HG02981 (cell line): ENCODE results near the gene ADGRG1.
"Not testable (repeated sequence)": the region's sequence is repeated elsewhere in the genome, so short reads cannot be mapped to it uniquely, and the experiment has no call there.

ENCODE experiments used
- ATAC-seq: cut with Tn5 transposase; IDR thresholded peaks from one replicate; pipeline ENCODE4 v1.9.1; 2021; ENCODE audit warnings: mild to moderate bottlenecking, moderate library complexity; ENCODE audit not compliant: unreplicated experiment

Gene ADGRG1

GRCh38 chr16:57628008-57628781 lies at the start of gene ADGRG1:
Gene ADGRG1, plus strand, starts transcription at chr16:57628630. Its CDS starts 21,658 bp downstream, at chr16:57650288.
- no peak for ATAC-seq

DNA sequence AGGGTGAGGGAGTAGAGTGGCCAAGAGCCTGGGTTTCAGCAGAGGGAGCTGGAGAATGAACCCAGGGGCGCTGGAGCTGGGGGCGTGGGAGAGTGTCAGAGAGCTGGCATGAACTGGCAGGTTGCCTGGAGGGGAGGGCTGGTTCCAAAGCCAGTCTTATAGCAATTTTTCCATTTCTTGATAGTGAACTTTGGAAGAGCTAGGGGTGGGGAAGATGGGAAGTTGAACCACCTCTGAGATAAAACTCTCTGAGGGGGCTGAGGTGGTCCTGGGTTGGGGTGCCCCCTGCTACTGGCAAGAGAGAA lies 49.1 kb upstream of the ADGRG1 start:
- no peak for ATAC-seq

- no peak for ATAC-seq
Observed at GRCh38 chr16:57585051-57585687, 43.3 kb upstream of the ADGRG1 start.

GRCh38 chr16:57588831-57589230 lies 39.6 kb upstream of the ADGRG1 start:
- ATAC-seq = no peak

- ATAC-seq = no peak
Observed at GRCh38 chr16:57589374-57589773, 39.1 kb upstream of the ADGRG1 start.

DNA sequence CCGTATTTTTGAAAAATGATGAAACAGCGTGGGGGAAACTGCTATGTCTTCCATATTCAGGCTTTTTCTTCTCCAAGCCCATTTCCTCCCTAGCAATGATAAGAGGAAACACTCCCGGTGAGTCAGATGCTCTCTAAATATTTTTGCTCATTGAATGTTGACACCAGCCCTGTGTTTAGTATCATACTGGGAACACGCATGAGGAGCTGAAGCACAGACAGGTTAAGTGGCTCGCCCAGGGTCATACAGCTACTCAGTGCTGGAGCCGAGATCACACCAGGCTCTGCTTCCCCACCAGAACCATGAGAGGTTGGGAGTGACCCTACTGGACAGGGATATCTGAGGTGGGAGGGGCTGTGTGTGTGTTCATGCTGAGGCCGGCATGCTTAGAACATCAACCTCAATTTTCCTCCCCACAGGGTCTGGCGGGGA lies 37.8 kb upstream of the ADGRG1 start:
- no peak for ATAC-seq

DNA sequence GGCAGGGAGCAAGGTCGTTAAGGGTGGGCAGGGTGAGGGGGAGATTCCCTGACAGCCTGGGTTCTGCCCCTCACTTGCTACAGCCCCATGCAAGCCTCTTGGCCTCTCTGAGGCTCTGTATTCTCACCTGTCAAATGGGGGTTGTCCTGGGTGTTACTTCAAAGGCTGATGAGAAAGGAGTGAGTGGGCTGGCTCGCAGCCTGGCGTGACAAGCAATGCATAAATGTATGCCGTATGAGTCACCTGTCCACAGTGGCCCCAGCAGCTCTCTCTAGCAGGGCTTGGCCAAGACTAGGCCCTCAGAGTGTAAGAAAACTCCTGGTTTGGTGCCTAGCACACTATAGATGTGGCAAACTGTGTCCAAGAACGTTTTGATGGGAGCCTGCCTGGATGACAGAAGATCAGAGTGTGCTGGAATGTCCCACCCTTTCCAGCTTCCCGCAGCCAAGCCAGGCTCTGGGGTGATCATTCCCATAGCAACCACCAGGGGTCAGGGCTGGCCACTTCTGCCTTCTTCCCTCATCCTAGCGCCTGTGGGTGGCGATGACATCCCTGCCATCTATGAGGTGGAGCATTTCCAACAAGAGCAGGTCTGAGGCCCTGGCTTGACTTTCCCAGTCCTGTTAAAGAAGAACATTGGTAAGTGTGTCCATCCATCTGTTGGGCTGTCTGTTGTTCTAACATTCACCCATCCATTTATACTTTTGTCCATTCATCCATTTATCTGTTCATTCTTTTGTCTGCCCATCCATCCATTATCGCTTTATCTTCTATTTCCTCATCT lies 37.2 kb upstream of the ADGRG1 start:
- peak; percentile 52 for ATAC-seq

- ATAC-seq = no peak
Observed at GRCh38 chr16:57591870-57592485, 36.5 kb upstream of the ADGRG1 start.

DNA sequence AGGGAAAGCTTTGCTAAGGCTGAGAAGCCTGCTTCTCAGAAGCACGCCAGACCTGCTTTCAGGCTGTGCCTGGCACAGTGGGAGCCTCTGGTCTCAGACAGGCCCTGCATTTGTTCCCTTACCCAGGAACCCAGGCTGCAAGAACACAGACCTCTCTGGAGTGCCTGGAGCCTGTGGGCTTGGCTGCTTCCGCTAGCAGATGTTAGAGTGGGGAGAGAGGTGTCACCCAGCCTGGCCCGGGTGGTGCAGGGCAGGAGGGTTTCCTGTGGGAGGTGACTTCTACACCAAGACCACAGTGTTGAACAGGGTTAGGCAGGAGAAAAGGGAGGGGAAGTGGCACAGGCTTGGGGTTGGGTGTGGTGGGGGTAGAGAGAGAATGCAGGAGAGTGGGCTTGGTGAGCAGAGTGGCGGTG lies 35.8 kb upstream of the ADGRG1 start:
- ATAC-seq = no peak

DNA sequence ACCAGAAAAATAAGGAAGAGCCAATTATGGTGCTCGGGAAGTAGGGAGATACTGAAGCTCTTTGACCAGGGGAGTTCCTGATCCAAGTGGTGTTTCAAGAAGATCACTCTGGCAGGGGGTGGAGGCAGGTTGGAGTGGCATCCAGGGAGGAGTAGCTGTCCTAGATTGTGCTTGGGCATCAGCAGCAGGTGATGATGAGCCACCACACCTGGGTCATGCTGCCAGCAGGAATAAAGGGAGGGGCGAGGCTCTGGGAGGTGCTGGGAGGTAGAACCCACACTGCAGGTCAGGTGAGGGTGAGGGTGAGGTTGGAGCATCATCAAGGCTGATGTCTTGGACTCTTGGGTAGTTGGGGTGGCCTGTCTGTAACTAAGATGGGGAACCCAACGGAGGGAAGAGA lies 35.4 kb upstream of the ADGRG1 start:
- no peak for ATAC-seq

- no peak for ATAC-seq
Observed at GRCh38 chr16:57593990-57594389, 34.4 kb upstream of the ADGRG1 start.

DNA sequence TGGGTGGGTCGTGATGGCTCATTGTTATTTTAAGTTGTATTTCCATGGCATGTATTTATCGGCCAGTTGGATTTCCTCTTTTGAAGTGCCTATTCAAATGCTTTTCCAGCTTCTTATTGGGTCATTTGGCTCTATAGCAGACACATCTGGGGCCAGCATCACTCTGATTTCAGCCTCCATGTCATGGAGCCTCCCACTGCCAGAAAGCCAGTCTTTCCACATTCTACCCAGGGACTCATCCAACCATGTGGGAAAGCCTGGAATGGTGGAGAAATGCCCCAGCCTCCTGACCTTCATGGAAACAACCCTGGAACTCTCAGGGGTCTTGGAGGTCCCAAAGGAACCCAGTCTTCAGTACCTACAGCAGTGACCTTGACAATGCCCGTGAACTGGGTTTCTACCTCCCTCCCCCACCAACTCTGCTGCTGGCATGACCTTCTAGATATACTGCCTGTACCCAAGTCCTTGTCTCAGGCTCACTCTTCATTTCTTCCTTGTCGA lies 33.8 kb upstream of the ADGRG1 start:
- no peak for ATAC-seq

DNA sequence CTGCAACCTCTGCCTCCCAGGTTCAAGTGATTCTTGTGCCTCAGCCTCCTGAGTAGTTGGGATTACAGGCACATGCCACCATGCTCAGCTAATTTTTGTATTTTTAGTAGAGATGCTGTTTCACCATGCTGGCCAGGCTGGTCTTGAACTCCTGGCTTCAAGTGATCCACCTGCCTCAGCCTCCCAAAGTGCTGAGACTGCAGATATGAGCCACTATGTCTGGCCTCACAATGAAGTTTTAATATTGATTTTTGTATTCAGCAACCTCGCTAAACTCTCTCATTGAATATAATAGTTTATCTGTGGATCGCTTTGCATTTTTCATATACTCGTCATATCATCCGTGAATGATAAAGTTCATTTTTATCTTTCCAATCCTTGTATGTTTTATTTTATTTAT lies 32.2 kb upstream of the ADGRG1 start:
- not testable (repeated sequence) for ATAC-seq

GRCh38 chr16:57598437-57598836 lies 30.0 kb upstream of the ADGRG1 start:
- no peak for ATAC-seq

GRCh38 chr16:57600048-57600835 lies 28.2 kb upstream of the ADGRG1 start:
- no peak for ATAC-seq

GRCh38 chr16:57600952-57601580 lies 27.4 kb upstream of the ADGRG1 start:
- no peak for ATAC-seq

DNA sequence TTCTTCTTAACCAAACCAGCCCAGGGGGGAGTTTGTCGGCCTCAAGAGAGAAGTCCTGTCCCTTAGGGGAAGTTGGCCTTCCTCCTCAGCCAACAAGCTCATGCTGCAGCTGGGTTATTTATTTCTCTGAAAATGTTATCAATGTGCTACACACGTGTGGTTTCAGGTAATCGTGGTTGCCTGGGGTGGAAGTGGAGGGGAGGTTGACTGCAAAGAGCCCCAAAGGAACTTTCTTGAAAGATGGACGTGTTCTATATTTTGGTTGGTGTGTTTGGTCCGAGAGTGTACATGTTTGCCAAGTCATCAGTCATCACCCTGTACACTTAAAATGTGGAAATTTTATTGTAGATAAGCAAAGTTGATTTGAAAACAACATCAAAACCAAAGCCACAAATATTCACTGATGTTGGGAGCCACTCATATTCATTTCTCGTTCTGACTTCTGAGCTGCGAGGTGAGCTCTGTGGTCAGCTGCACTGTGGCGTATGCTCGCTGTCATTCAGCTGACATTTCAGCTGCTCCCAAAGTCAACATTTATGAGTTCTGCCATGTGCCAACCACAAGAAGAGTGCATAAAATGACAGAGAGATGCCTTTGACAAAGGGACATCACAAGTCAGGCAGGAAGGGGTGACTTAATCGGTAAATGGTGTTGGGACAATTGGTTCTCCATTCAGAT lies 26.5 kb upstream of the ADGRG1 start:
- peak; percentile 72 for ATAC-seq

GRCh38 chr16:57603115-57604024 lies 25.1 kb upstream of the ADGRG1 start:
- no peak for ATAC-seq
